Subcutaneous adipose tissue (tissue), 4 donors: Measurements from ENCODE around the gene MAGEB1. TPM values are rescaled to one million over a fixed set of nuclear protein-coding genes. Genes with fewer than 3 reads are reported as not detected.

ENCODE experiments used
- CTCF ChIP-seq: fragments of 450-650 bp; IDR thresholded peaks from one replicate; pipeline ENCODE4 v1.5.1; 2016; ENCODE audit warnings: low read depth, mild to moderate bottlenecking, control low read depth, antibody characterized with exemption, moderate library complexity
- total RNA-seq, 4 donors: library from RNA; depleted of rRNA; stranded (reverse); fragments of >200 nt; gene quantifications; one replicate each; pipeline ENCODE4 v1.1.0, GENCODE V29; 2016

The MAGEB1 gene
- total RNA-seq, 4 donors from 2014 or later: not detected

GRCh38 chrX:30228526-30228925 is 18.4 kb upstream of the MAGEB1 start:
- no peak for TF ChIP-seq CTCF

- TF ChIP-seq CTCF: no peak
Observed at GRCh38 chrX:30230395-30230794, 16.6 kb upstream of the MAGEB1 start, which contains the start of gene MAGEB3. Gene MAGEB3 (plus strand): TSS chrX:30230657. CDS start chrX:30235925, 5,268 bp downstream.

- no peak for TF ChIP-seq CTCF
Observed at GRCh38 chrX:30241724-30242415, 5.1 kb upstream of the MAGEB1 start, which contains the start of gene MAGEB4. Gene MAGEB4 (plus strand): TSS chrX:30242000. CDS start chrX:30242136, 136 bp downstream.

GRCh38 chrX:30248854-30249253 is 1.9 kb downstream of the MAGEB1 start:
- no peak for TF ChIP-seq CTCF

GRCh38 chrX:30253257-30253656 is 6.3 kb downstream of the MAGEB1 start:
- TF ChIP-seq CTCF: no peak

- TF ChIP-seq CTCF: no peak
Observed at GRCh38 chrX:30259927-30260326, 13.0 kb downstream of the MAGEB1 start.

GRCh38 chrX:30261012-30261411 is 14.1 kb downstream of the MAGEB1 start:
- TF ChIP-seq CTCF: no peak
